Dermis blood vessel endothelial cell (primary cell): Measurements from ENCODE around the gene ALOX12B. TPM values are rescaled to one million over a fixed set of nuclear protein-coding genes. Genes with fewer than 3 reads are reported as not detected.
"Not testable (repeated sequence)": the region's sequence is repeated elsewhere in the genome, so short reads cannot be mapped to it uniquely, and the experiment has no call there.

ENCODE experiments used
- DNase-seq: peaks from one replicate; pipeline ENCODE4 v3.0.0; 2010
- total RNA-seq: library from RNA; depleted of rRNA; stranded (reverse); fragments of >200 nt; gene quantifications from 2 replicates; pipeline ENCODE4 v1.2.3, GENCODE V29; 2014

ALOX12B gene
- total RNA-seq, 1 donor from 2014 or later: not detected

- DNase-seq: no peak
These were observed 45.5 kb downstream of the ALOX12B start for GRCh38 chr17:8041979-8042378.

- DNase-seq: peak; percentile 73
These were observed 46.1 kb downstream of the ALOX12B start for GRCh38 chr17:8041249-8041928.

GRCh38 chr17:8039611-8040168 lies 47.8 kb downstream of the ALOX12B start:
- DNase-seq: no peak

GRCh38 chr17:8038954-8039610 lies 48.4 kb downstream of the ALOX12B start, which contains the start of gene ALOX15B:
TSS of gene ALOX15B (plus strand) at chr17:8039059. CDS start at chr17:8039156, 97 bp downstream.
- no peak for DNase-seq

GRCh38 chr17:8032442-8032841 lies 55.1 kb downstream of the ALOX12B start:
- DNase-seq: no peak

DNA sequence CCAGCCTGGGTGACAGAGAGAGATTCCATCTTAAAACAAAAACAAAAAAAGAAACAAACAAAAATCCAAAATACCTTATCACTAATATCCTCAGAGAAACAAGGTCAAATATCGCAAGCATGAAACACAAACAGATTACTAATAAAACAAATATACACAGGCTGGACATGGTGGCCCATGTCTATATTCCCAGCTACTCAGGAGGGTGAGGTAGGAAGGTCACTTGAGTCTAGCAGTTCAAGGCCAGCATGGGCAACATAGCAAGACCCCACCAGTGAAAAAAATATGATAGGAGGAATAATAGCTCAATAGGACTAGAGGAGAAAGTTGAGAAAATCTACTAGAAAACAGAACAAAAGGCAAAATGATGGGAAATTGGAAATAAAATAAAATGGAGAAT lies 55.6 kb downstream of the ALOX12B start:
- no peak for DNase-seq

DNA sequence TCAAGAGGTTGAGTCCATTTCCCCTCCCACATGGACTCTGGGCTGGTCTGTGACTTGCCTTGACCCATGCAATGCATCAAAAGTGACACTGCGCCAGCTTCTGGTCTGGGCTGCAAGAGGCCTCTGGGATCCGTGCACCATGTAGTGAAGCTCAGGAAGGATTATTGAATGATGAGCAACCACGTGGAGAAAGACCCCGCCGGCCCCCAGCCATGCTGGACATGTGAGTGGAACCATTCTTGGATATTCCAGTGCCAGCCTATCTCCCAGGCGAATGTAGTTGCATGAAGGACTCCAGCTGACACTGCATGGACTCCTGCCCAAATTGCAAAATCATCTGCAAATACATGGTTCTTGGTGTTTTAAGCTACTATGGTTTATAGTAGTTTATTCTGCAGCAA lies 56.3 kb downstream of the ALOX12B start:
- no peak for DNase-seq

GRCh38 chr17:8029121-8029520 lies 58.4 kb downstream of the ALOX12B start:
- no peak for DNase-seq

- DNase-seq: no peak
These were observed 62.2 kb downstream of the ALOX12B start for GRCh38 chr17:8025176-8025911.

DNA sequence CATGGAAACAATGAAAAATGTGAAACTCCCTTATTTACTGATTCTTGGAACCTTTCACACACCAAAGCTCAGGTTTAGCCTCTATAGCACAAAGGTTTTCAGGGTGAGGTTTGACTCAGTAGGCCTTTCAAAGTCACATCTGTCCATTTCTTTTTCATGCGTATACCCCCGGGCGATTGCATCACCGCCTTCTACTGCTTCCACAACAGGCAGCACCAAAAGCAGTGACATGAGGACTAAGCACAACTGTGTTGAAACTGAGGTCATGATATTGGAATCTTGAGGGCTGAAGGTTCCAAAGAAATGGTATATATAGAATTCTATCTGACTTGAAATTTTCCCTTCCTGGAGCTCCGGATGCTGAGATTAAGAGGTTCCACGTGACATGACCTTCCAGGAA lies 63.4 kb downstream of the ALOX12B start:
- DNase-seq: not testable (repeated sequence)

Other genes starting within 250 kb of the ALOX12B start
- 50.9 and 111 TPM in 2 replicates for gene TMEM88, start 232.7 kb downstream of the ALOX12B start, total RNA-seq
- gene NAA38, start 230.2 kb downstream of the ALOX12B start, total RNA-seq: 63.2 and 129 TPM in 2 replicates
- gene CYB5D1, start 229.7 kb downstream of the ALOX12B start, total RNA-seq: 15.1 and 17.9 TPM in 2 replicates
- 108 and 132 TPM in 2 replicates for gene CHD3, start 198.9 kb downstream of the ALOX12B start, total RNA-seq
- gene RNF227, start 171.4 kb downstream of the ALOX12B start, total RNA-seq: 1.6 and 3.1 TPM in 2 replicates
- gene KCNAB3, start 157.9 kb downstream of the ALOX12B start, total RNA-seq: 0.05 and 0.68 TPM in 2 replicates
- gene TRAPPC1, start 155.8 kb downstream of the ALOX12B start, total RNA-seq: 46.1 and 67.5 TPM in 2 replicates
- 17.4 and 21.8 TPM in 2 replicates for gene CNTROB, start 155.5 kb downstream of the ALOX12B start, total RNA-seq
- gene GUCY2D, start 85.1 kb downstream of the ALOX12B start, total RNA-seq: not detected in 2 replicates
- not detected in 2 replicates for gene ALOX15B, start 48.7 kb downstream of the ALOX12B start, total RNA-seq
- gene ALOXE3, start 30.8 kb upstream of the ALOX12B start, total RNA-seq: 0.05 TPM in 1 of 2 replicates, not detected in the other
- gene HES7, start 36.4 kb upstream of the ALOX12B start, total RNA-seq: 0.09 TPM in 1 of 2 replicates, not detected in the other
- gene PER1, start 64.7 kb upstream of the ALOX12B start, total RNA-seq: 7.7 and 18.7 TPM in 2 replicates
- gene VAMP2, start 75.2 kb upstream of the ALOX12B start, total RNA-seq: 4.4 and 5.2 TPM in 2 replicates
- gene TMEM107, start 88.7 kb upstream of the ALOX12B start, total RNA-seq: 13.0 and 17.5 TPM in 2 replicates
- gene BORCS6, start 102.5 kb upstream of the ALOX12B start, total RNA-seq: 16.6 and 18.9 TPM in 2 replicates
- gene AURKB, start 122.9 kb upstream of the ALOX12B start, total RNA-seq: 15.3 and 58.0 TPM in 2 replicates
- gene CTC1, start 160.3 kb upstream of the ALOX12B start, total RNA-seq: 8.2 and 9.0 TPM in 2 replicates
- 21.8 and 42.3 TPM in 2 replicates for gene PFAS, start 161.6 kb upstream of the ALOX12B start, total RNA-seq
- 9.5 and 13.4 TPM in 2 replicates for gene RANGRF, start 201.0 kb upstream of the ALOX12B start, total RNA-seq
- 0.51 and 0.84 TPM in 2 replicates for gene SLC25A35, start 207.7 kb upstream of the ALOX12B start, total RNA-seq
- gene ARHGEF15, start 222.5 kb upstream of the ALOX12B start, total RNA-seq: 24.7 and 30.6 TPM in 2 replicates